Measurements from ENCODE around the gene CATSPERE.
A peak's percentile ranks its signal among the peaks of the same experiment; 100 is the strongest.

Gene CATSPERE

DNA sequence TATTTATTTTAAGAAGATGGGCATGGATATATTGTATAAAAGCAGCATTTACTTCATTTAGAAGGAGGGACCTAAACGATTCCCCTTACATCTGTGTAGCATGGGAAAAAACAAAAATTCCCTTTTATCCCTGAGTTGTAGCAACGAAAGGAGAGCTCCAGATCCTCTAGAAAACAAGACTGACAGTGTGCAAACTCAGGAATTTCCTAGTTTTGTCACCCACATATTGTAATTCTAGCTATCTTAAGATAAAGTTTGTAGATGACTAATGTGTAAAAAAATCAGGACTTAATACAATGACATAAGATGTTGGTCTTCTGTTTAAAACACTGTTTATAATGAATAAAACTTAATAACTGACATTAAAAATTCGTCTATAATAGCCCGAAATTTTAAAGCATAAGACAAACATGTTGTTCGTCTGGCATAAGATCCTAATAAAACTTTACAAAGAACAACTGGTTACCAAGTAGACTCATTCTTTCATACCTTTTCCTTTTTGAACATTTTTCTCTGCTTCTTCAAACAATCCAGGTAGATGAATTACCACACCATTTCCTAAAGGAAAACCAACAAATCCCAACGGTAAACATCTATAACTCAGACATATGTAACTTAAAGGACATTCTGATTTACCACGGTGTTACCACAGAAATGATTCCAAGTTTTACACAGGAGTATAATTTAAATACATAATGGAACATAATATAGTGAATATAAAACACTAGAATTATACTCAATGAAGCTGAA lies 24.6 kb upstream of the CATSPERE start:
- Histone ChIP-seq H3K4ac (ENCODE audit: low read depth, low read length) (no peak overlapping the region), H3K27ac (ENCODE audit: low read depth, low read length) (no peak overlapping the region), H3K4me3 (ENCODE audit: low read length) (no peak overlapping the region), H3K36me3 (ENCODE audit: control insufficient read depth, insufficient read depth, low read length) (peaks cover 4% of the 10 kb centered on the region), H2BK120ac (ENCODE audit: low read depth, low read length) (no peak overlapping the region), H3K56ac (ENCODE audit: low read length) (no peak overlapping the region), H2BK15ac (replicated peaks; ENCODE audit: low read depth) (no peak overlapping the region), H3K79me2 (ENCODE audit: control insufficient read depth, insufficient read depth, low read length) (peaks cover 4% of the 10 kb centered on the region), H4K5ac (ENCODE audit: low read length) (no peak overlapping the region), H3K79me1 (ENCODE audit: low read length) (no peaks in the 10 kb centered on the region), H2AK5ac (ENCODE audit: low read length) (no peak overlapping the region), H3K9ac (ENCODE audit: low read length) (no peak overlapping the region), H3K27me3 (ENCODE audit: insufficient read depth, low read length, poor library complexity) (no peaks in the 10 kb centered on the region), H4K8ac (ENCODE audit: low read depth, low read length) (no peak overlapping the region), H3K18ac (ENCODE audit: low read length) (no peak overlapping the region), H3K4me1 (ENCODE audit: control insufficient read depth, low read depth, low read length) (peaks cover 6% of the 10 kb centered on the region), H3K23ac (ENCODE audit: low read length) (no peak overlapping the region), H3K4me2 (ENCODE audit: low read length) (no peak overlapping the region), H2BK5ac (ENCODE audit: low read length) (no peak overlapping the region)
- WGBS (ENCODE audit: extremely low coverage, insufficient coverage, low lambda C conversion rate), result no CpG with 5 or more reads among the region's 7 CpGs
- DNase-seq, result no peak

DNA sequence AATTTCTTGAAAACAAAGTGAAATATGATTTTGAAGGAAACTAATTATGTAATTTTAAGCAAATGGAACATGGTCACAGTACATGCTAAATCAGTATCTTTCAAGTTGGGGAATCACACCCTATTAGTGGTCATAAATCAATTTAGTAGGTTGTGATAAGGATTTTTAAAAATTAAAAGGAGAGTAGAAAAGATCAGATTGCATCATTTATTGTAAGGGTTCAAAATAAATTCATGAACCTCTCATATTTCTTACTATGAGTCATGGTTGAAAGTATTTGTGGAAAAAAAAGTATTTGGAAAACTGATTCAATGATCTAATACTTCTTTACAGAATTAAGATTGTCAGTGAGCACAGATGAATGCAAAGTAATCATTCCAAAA lies 24.0 kb upstream of the CATSPERE start:
- Histone ChIP-seq H3K4me2 (ENCODE audit: low read length) (no peak overlapping the region), H2BK5ac (ENCODE audit: low read length) (no peak overlapping the region), H2BK120ac (ENCODE audit: low read depth, low read length) (no peak overlapping the region), H3K36me3 (ENCODE audit: control insufficient read depth, insufficient read depth, low read length) (peaks cover 4% of the 10 kb centered on the region), H4K5ac (ENCODE audit: low read length) (no peak overlapping the region), H3K9ac (ENCODE audit: low read length) (no peak overlapping the region), H4K8ac (ENCODE audit: low read depth, low read length) (no peak overlapping the region), H2BK15ac (replicated peaks; ENCODE audit: low read depth) (no peak overlapping the region), H3K23ac (ENCODE audit: low read length) (no peak overlapping the region), H3K79me1 (ENCODE audit: low read length) (no peaks in the 10 kb centered on the region), H3K4me1 (ENCODE audit: control insufficient read depth, low read depth, low read length) (peaks cover 6% of the 10 kb centered on the region), H3K79me2 (ENCODE audit: control insufficient read depth, insufficient read depth, low read length) (peaks cover 6% of the 10 kb centered on the region), H3K18ac (ENCODE audit: low read length) (no peak overlapping the region), H3K27me3 (ENCODE audit: insufficient read depth, low read length, poor library complexity) (no peaks in the 10 kb centered on the region), H3K4me3 (ENCODE audit: low read length) (no peak overlapping the region), H3K27ac (ENCODE audit: low read depth, low read length) (no peak overlapping the region), H2AK5ac (ENCODE audit: low read length) (no peak overlapping the region), H3K56ac (ENCODE audit: low read length) (no peak overlapping the region), H3K4ac (ENCODE audit: low read depth, low read length) (no peak overlapping the region)
- DNase-seq, result no peak

- no peak overlapping the region for H3K27ac ChIP-seq (ENCODE audit: low read depth, low read length)
- H3K79me2 ChIP-seq (ENCODE audit: control insufficient read depth, insufficient read depth, low read length), result peaks cover 19% of the 10 kb centered on the region
- no CpG with 5 or more reads among the region's 8 CpGs for WGBS (ENCODE audit: extremely low coverage, insufficient coverage, low lambda C conversion rate)
- peak overlapping the region; percentile 32 for H2BK5ac ChIP-seq (ENCODE audit: low read length)
- peak overlapping the region; percentile 23 for H3K18ac ChIP-seq (ENCODE audit: low read length)
- no peak overlapping the region for H2BK15ac ChIP-seq (replicated peaks; ENCODE audit: low read depth)
- no peak overlapping the region for H3K23ac ChIP-seq (ENCODE audit: low read length)
- DNase-seq, result peak; percentile 82
- H3K79me1 ChIP-seq (ENCODE audit: low read length), result peaks cover 2% of the 10 kb centered on the region
- no peak overlapping the region for H2BK120ac ChIP-seq (ENCODE audit: low read depth, low read length)
- H3K4me1 ChIP-seq (ENCODE audit: control insufficient read depth, low read depth, low read length), result peaks cover 6% of the 10 kb centered on the region
- H3K9ac ChIP-seq (ENCODE audit: low read length), result peak overlapping the region; percentile 37
- no peak overlapping the region for H4K5ac ChIP-seq (ENCODE audit: low read length)
- no peak overlapping the region for H2AK5ac ChIP-seq (ENCODE audit: low read length)
- no peak overlapping the region for H4K8ac ChIP-seq (ENCODE audit: low read depth, low read length)
- no peak overlapping the region for H3K4me3 ChIP-seq (ENCODE audit: low read length)
- no peak overlapping the region for H3K4ac ChIP-seq (ENCODE audit: low read depth, low read length)
- no peaks in the 10 kb centered on the region for H3K27me3 ChIP-seq (ENCODE audit: insufficient read depth, low read length, poor library complexity)
- no peak overlapping the region for H3K4me2 ChIP-seq (ENCODE audit: low read length)
- peaks cover 4% of the 10 kb centered on the region for H3K36me3 ChIP-seq (ENCODE audit: control insufficient read depth, insufficient read depth, low read length)
- H3K56ac ChIP-seq (ENCODE audit: low read length), result peak overlapping the region; percentile 67
Measured at GRCh38 chr1:244439391-244440032, 21.6 kb upstream of the CATSPERE start.

DNA sequence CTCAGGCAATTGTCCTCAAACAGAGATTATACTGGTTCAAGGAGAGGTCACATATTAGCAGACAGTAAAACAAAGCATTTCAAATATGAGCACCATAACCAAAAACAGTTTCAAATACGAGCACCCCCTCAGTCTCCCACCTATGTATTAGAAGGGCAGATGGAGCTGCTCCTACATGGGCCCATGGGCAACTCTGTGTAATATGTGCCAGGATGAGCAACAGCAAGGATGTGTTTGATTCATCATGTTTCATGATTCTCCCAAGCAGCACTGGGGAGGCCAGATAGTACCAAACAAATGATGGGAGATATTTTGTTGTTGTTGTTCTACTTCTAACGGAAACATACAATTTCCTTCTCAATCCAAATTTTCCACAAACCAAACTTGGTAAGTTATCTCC lies 18.2 kb upstream of the CATSPERE start:
- Histone ChIP-seq H3K36me3 (ENCODE audit: control insufficient read depth, insufficient read depth, low read length) (no peaks in the 10 kb centered on the region), H3K4me2 (ENCODE audit: low read length) (no peak overlapping the region), H3K23ac (ENCODE audit: low read length) (no peak overlapping the region), H3K56ac (ENCODE audit: low read length) (no peak overlapping the region), H4K5ac (ENCODE audit: low read length) (no peak overlapping the region), H3K9ac (ENCODE audit: low read length) (no peak overlapping the region), H3K4me3 (ENCODE audit: low read length) (no peak overlapping the region), H3K27me3 (ENCODE audit: insufficient read depth, low read length, poor library complexity) (no peaks in the 10 kb centered on the region), H2BK15ac (replicated peaks; ENCODE audit: low read depth) (no peak overlapping the region), H3K27ac (ENCODE audit: low read depth, low read length) (no peak overlapping the region), H4K8ac (ENCODE audit: low read depth, low read length) (no peak overlapping the region), H3K18ac (ENCODE audit: low read length) (no peak overlapping the region), H3K79me1 (ENCODE audit: low read length) (peaks cover 4% of the 10 kb centered on the region), H2BK5ac (ENCODE audit: low read length) (no peak overlapping the region), H3K4me1 (ENCODE audit: control insufficient read depth, low read depth, low read length) (peaks cover 6% of the 10 kb centered on the region), H2BK120ac (ENCODE audit: low read depth, low read length) (no peak overlapping the region), H3K4ac (ENCODE audit: low read depth, low read length) (no peak overlapping the region), H3K79me2 (ENCODE audit: control insufficient read depth, insufficient read depth, low read length) (peaks cover 34% of the 10 kb centered on the region), H2AK5ac (ENCODE audit: low read length) (no peak overlapping the region)
- no CpG with 5 or more reads among the region's 2 CpGs for WGBS (ENCODE audit: extremely low coverage, insufficient coverage, low lambda C conversion rate)
- no peak for DNase-seq

DNA sequence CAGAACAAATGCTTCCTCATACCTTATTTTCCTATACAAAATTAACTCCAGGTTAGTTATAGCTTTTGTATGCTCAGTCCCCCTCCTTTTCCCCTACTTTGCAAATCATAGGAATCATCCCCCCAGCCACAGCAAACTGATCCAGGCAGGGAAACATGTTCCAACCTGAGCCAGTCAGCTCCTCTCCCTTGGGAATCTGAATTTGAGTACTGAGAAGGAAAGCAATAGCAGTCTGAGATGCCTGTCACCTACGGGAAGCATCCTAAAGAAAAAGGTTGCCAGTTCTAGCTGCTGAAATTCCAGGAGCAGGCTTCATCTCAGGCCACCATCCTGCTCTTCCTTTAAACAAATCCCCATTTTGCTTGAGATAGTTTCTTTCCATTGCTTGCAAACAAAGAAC lies 16.2 kb upstream of the CATSPERE start:
- Histone ChIP-seq H2BK5ac (ENCODE audit: low read length) (no peak overlapping the region), H2BK15ac (replicated peaks; ENCODE audit: low read depth) (no peak overlapping the region), H3K4me3 (ENCODE audit: low read length) (no peak overlapping the region), H3K9ac (ENCODE audit: low read length) (no peak overlapping the region), H3K27ac (ENCODE audit: low read depth, low read length) (no peak overlapping the region), H3K79me2 (ENCODE audit: control insufficient read depth, insufficient read depth, low read length) (peaks cover 44% of the 10 kb centered on the region), H3K56ac (ENCODE audit: low read length) (peak overlapping the region; percentile 28), H2AK5ac (ENCODE audit: low read length) (no peak overlapping the region), H2BK120ac (ENCODE audit: low read depth, low read length) (no peak overlapping the region), H4K8ac (ENCODE audit: low read depth, low read length) (no peak overlapping the region), H3K36me3 (ENCODE audit: control insufficient read depth, insufficient read depth, low read length) (no peaks in the 10 kb centered on the region), H3K79me1 (ENCODE audit: low read length) (peaks cover 4% of the 10 kb centered on the region), H3K4ac (ENCODE audit: low read depth, low read length) (no peak overlapping the region), H3K18ac (ENCODE audit: low read length) (no peak overlapping the region), H4K5ac (ENCODE audit: low read length) (no peak overlapping the region), H3K4me2 (ENCODE audit: low read length) (no peak overlapping the region), H3K27me3 (ENCODE audit: insufficient read depth, low read length, poor library complexity) (no peaks in the 10 kb centered on the region), H3K4me1 (ENCODE audit: control insufficient read depth, low read depth, low read length) (no peaks in the 10 kb centered on the region), H3K23ac (ENCODE audit: low read length) (no peak overlapping the region)
- peak; percentile 49 for DNase-seq
- no CpG with 5 or more reads among the region's 1 CpG for WGBS (ENCODE audit: extremely low coverage, insufficient coverage, low lambda C conversion rate)

All from mesendoderm (in vitro differentiated cells).